ENCODE measurements around the gene GSTCD. TPM values are rescaled to one million over a fixed set of nuclear protein-coding genes. Genes with fewer than 3 reads are reported as not detected.

GSTCD gene
- total RNA-seq, 1 experiment from 2014 or later, result 22.5 TPM

DNA sequence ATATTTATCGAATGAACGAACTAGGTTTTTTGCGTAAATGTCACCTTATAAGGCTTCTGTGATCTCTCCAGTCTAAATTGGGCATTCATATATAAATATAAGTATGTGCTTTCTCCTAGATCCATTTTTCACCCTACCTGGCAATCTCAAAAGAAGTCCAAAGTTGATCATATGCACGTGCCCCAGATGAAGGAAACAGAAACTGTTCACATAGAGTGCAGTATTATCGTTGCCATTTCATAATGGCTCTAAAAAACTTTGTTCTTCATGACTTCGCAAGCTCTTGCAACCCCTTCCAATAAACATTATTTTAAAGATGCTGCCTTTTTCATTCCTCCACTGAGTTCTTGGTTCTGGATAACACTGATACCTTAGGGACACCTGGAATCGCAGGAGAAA lies 803 bp upstream of the GSTCD start:
- peak overlapping the region; percentile 72 for H3K4me2 ChIP-seq (ENCODE audit: low read length)
- no TSS peak for BruUV-seq (replicated peaks)
- peaks cover 0 to 14% of the 10 kb centered on the region in 2 experiments; a peak in 3 of 4 replicates for H3K4me1 ChIP-seq (ENCODE audit: control insufficient read depth in 1 of 2, insufficient read depth in 2 of 2, low read length in 2 of 2)
- H3K9me2 ChIP-seq (ENCODE audit: insufficient read depth), result no peaks in the 10 kb centered on the region
- ATAC-seq, result no peak
- intact Hi-C loops (cut with micrococcal nuclease), result no loop called here
- no peak overlapping the region for H2AFZ ChIP-seq (ENCODE audit: low read depth, low read length, poor library complexity, severe bottlenecking)
- peak overlapping the region; percentile 88 for H3K9ac ChIP-seq (ENCODE audit: low read length)
- POLR2A ChIA-PET, result no interaction called here
- H3K79me2 ChIP-seq (ENCODE audit: insufficient read depth, low read length), result peaks cover 78% of the 10 kb centered on the region
- no peaks in the 10 kb centered on the region for H3K36me3 ChIP-seq (ENCODE audit: control insufficient read depth in 1 of 2, insufficient read depth in 2 of 2, low read length in 2 of 2)
- H3K4me3 ChIP-seq (replicated peaks in 1 of 2; ENCODE audit: low read depth in 1 of 2, low read length in 2 of 2), result peak overlapping the region; percentile 77 to 82
- TF ChIP-seq SIN3A (IDR thresholded peaks at IDR 0.05; ENCODE audit: low read depth) (no peak), POLR2A (IDR thresholded peaks at IDR 0.05; ENCODE audit: borderline replicate concordance, extremely low read depth, insufficient read depth, insufficient read length) (no peak), JUND (IDR thresholded peaks at IDR 0.05) (no peak), ELF1 (IDR thresholded peaks at IDR 0.05; ENCODE audit: borderline replicate concordance, low read depth) (no peak), TCF7L2 (IDR thresholded peaks at IDR 0.05; ENCODE audit: borderline replicate concordance, extremely low read depth, insufficient read depth, insufficient read length) (no peak), POLR2AphosphoS5 (IDR thresholded peaks at IDR 0.05; ENCODE audit: low read depth, low read length) (no peak), RAD21 (IDR thresholded peaks at IDR 0.05; ENCODE audit: low read depth) (no peak)
- TF ChIP-seq, protein P1, sequence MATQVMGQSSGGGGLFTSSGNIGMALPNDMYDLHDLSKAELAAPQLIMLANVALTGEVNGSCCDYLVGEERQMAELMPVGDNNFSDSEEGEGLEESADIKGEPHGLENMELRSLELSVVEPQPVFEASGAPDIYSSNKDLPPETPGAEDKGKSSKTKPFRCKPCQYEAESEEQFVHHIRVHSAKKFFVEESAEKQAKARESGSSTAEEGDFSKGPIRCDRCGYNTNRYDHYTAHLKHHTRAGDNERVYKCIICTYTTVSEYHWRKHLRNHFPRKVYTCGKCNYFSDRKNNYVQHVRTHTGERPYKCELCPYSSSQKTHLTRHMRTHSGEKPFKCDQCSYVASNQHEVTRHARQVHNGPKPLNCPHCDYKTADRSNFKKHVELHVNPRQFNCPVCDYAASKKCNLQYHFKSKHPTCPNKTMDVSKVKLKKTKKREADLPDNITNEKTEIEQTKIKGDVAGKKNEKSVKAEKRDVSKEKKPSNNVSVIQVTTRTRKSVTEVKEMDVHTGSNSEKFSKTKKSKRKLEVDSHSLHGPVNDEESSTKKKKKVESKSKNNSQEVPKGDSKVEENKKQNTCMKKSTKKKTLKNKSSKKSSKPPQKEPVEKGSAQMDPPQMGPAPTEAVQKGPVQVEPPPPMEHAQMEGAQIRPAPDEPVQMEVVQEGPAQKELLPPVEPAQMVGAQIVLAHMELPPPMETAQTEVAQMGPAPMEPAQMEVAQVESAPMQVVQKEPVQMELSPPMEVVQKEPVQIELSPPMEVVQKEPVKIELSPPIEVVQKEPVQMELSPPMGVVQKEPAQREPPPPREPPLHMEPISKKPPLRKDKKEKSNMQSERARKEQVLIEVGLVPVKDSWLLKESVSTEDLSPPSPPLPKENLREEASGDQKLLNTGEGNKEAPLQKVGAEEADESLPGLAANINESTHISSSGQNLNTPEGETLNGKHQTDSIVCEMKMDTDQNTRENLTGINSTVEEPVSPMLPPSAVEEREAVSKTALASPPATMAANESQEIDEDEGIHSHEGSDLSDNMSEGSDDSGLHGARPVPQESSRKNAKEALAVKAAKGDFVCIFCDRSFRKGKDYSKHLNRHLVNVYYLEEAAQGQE (IDR thresholded peaks at IDR 0.05; ENCODE audit: low read depth), result no peak
- TF ChIP-seq, protein P2, sequence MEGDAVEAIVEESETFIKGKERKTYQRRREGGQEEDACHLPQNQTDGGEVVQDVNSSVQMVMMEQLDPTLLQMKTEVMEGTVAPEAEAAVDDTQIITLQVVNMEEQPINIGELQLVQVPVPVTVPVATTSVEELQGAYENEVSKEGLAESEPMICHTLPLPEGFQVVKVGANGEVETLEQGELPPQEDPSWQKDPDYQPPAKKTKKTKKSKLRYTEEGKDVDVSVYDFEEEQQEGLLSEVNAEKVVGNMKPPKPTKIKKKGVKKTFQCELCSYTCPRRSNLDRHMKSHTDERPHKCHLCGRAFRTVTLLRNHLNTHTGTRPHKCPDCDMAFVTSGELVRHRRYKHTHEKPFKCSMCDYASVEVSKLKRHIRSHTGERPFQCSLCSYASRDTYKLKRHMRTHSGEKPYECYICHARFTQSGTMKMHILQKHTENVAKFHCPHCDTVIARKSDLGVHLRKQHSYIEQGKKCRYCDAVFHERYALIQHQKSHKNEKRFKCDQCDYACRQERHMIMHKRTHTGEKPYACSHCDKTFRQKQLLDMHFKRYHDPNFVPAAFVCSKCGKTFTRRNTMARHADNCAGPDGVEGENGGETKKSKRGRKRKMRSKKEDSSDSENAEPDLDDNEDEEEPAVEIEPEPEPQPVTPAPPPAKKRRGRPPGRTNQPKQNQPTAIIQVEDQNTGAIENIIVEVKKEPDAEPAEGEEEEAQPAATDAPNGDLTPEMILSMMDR (IDR thresholded peaks at IDR 0.05 in 2 of 3, conservative IDR thresholded peaks at IDR 0.05 in 1 of 3; ENCODE audit: borderline replicate concordance in 1 of 3, insufficient read depth in 1 of 3, low read depth in 2 of 3, low read length in 2 of 3), result no peak
- TF ChIP-seq, protein P3, sequence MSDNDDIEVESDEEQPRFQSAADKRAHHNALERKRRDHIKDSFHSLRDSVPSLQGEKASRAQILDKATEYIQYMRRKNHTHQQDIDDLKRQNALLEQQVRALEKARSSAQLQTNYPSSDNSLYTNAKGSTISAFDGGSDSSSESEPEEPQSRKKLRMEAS (IDR thresholded peaks at IDR 0.05), result no peak
- CTCF ChIA-PET, result no interaction called here
- H3K27ac ChIP-seq (ENCODE audit: low read depth, low read length), result peak overlapping the region; percentile 80; the same call in 1 of the 2 replicates
- RAD21 ChIA-PET (ENCODE audit: low non-redundant PET in 1 of 2, low total read pairs in 2 of 2, uncharacterized antibody in 2 of 2, unreplicated experiment in 2 of 2), result no interaction called here
- DNase-seq (ENCODE audit: low read depth, low spot score), result no peak
- no peaks in the 10 kb centered on the region for H4K20me1 ChIP-seq (ENCODE audit: insufficient read depth)
- no peaks in the 10 kb centered on the region for H3K9me3 ChIP-seq (ENCODE audit: control insufficient read depth in 1 of 2, insufficient read depth in 1 of 2, low read depth in 1 of 2, low read length in 2 of 2)
- H3K27me3 ChIP-seq (ENCODE audit: insufficient read depth, low read length), result no peaks in the 10 kb centered on the region

Data from HCT116 (cell line).